HepG2 (cell line): Measurements from ENCODE around the gene DENND1C.

ENCODE experiments used
- AGO1 ChIP-seq: fragments of 200-400 bp; formaldehyde crosslinking; IDR thresholded peaks from 2 replicates; pipeline ENCODE4 v1.6.1; 2017; ENCODE audit warnings: mild to moderate bottlenecking, low read depth, low read length, moderate library complexity; ENCODE audit not compliant: poor library complexity, severe bottlenecking
- CEBPB ChIP-seq: IDR thresholded peaks from 2 replicates; pipeline ENCODE4 v1.6.1; 2011; ENCODE audit warnings: low read depth, low read length, improper control_type of control experiment, borderline replicate concordance
- GABPA ChIP-seq, 2 experiments: IDR thresholded peaks; 2 replicates each; pipeline ENCODE4 v1.6.1; 2011 to 2016; ENCODE audit warnings: low read depth in 2 of 2, low read length in 1 of 2, missing biosample characterization in 1 of 2, missing genetic modification characterization in 1 of 2
- HCFC1 ChIP-seq: fragments of 150-350 bp; IDR thresholded peaks from 2 replicates; pipeline ENCODE4 v1.6.1; 2014; ENCODE audit warnings: low read depth, low read length
- MAZ ChIP-seq, 2 experiments: sonication (generic) in 1 of 2; formaldehyde crosslinking in 1 of 2; IDR thresholded peaks; 2 replicates each; pipeline versions ENCODE4 v1.5.0 to v1.6.1; 2012 to 2020; ENCODE audit warnings: low read depth in 2 of 2, mild to moderate bottlenecking in 2 of 2, borderline replicate concordance in 1 of 2, improper control_type of control experiment in 1 of 2, low read length in 1 of 2, missing genetic modification reagents in 1 of 2, moderate library complexity in 1 of 2
- THYN1 ChIP-seq: sonication (generic); formaldehyde crosslinking; IDR thresholded peaks from 2 replicates; pipeline ENCODE4 v1.8.1; 2023; ENCODE audit warnings: low read depth, mild to moderate bottlenecking, moderate library complexity, missing genetic modification reagents, borderline replicate concordance
- ZBTB3 ChIP-seq: sonication (generic); formaldehyde crosslinking; IDR thresholded peaks from 2 replicates; pipeline ENCODE4 v1.4.0; 2020; ENCODE audit warnings: low read depth, mild to moderate bottlenecking, moderate library complexity, missing genetic modification reagents, borderline replicate concordance
- ZNF441 ChIP-seq: sonication (generic); formaldehyde crosslinking; IDR thresholded peaks from 2 replicates; pipeline ENCODE4 v1.7.0; 2021; ENCODE audit warnings: missing genetic modification reagents, borderline replicate concordance
- ZNF773 ChIP-seq: sonication (generic); formaldehyde crosslinking; IDR thresholded peaks from 2 replicates; pipeline ENCODE4 v1.4.0; 2020; ENCODE audit warnings: missing genetic modification reagents, borderline replicate concordance
- TF ChIP-seq, protein P1 (sequence below), 2 experiments: sonication (generic) in 1 of 2; formaldehyde crosslinking in 1 of 2; IDR thresholded peaks; 2 replicates each; pipeline versions ENCODE4 v1.5.1 to v1.6.1; 2011 to 2020; ENCODE audit warnings: borderline replicate concordance in 1 of 2, low read depth in 1 of 2, low read length in 1 of 2, mild to moderate bottlenecking in 1 of 2, missing genetic modification reagents in 1 of 2, moderate library complexity in 1 of 2
- TF ChIP-seq, protein P2 (sequence below): sonication (generic); formaldehyde crosslinking; IDR thresholded peaks from 2 replicates; pipeline ENCODE4 v1.8.1; 2023; ENCODE audit warnings: mild to moderate bottlenecking, missing genetic modification reagents
- TF ChIP-seq, protein P3 (sequence below), 2 experiments: IDR thresholded peaks; 2 replicates each; pipeline ENCODE4 v1.6.1; 2011 to 2012; ENCODE audit warnings: low read length in 2 of 2, borderline replicate concordance in 1 of 2, low read depth in 1 of 2, mild to moderate bottlenecking in 1 of 2, moderate library complexity in 1 of 2
- TF ChIP-seq, protein P4 (sequence below): sonication (generic); formaldehyde crosslinking; IDR thresholded peaks from 2 replicates; pipeline ENCODE4 v1.5.0; 2020; ENCODE audit warnings: mild to moderate bottlenecking, missing genetic modification reagents, moderate library complexity
- TF ChIP-seq, protein P5 (sequence below): conservative IDR thresholded peaks from 2 replicates; pipeline ENCODE4 v1.6.1; 2018; ENCODE audit warnings: missing genetic modification reagents

DNA sequence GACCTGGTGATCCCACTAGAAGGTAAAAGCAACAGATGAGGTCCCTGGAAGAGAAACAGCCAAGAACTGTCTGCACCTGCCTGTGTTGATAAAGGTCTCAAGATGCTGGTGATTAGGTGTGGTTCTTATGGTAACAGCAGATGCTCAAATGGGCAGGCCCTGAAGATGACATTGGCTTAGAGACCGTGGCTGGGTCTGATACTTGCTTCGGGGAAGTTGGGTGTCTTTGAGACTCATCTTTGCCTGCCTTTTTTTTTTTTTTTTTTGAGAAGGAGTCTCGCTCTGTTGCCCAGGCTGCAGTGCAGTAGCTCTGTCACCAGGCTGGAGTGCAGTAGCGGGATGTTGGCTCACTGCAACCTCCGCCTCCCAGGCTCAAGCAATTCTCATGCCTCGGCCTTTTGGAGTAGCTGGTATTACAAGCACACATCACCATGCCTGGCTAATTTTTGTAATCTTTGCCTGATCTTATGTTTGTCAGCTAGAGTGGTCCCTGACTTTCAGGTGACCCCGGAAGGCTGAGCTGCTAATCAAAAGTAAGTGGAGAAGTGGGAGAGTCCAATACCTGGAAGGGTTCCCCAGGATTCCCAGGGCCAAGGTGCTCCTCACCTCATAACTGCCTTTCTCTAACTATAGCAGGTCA, 29.9 kb downstream of the DENND1C start:
- no peak for TF ChIP-seq ZNF773
- TF ChIP-seq MAZ (IDR thresholded peaks at IDR 0.05; ENCODE audit: borderline replicate concordance, low read depth, low read length): no peak
- no peak for TF ChIP-seq MAZ (CRISPR knock-in tag; IDR thresholded peaks at IDR 0.05; ENCODE audit: low read depth)
- TF ChIP-seq, protein P1, sequence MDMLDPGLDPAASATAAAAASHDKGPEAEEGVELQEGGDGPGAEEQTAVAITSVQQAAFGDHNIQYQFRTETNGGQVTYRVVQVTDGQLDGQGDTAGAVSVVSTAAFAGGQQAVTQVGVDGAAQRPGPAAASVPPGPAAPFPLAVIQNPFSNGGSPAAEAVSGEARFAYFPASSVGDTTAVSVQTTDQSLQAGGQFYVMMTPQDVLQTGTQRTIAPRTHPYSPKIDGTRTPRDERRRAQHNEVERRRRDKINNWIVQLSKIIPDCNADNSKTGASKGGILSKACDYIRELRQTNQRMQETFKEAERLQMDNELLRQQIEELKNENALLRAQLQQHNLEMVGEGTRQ (IDR thresholded peaks at IDR 0.05; ENCODE audit: low read depth, low read length): no peak
- TF ChIP-seq, protein P1 (CRISPR knock-in tag; IDR thresholded peaks at IDR 0.05; ENCODE audit: borderline replicate concordance): no peak
- TF ChIP-seq, protein P2, sequence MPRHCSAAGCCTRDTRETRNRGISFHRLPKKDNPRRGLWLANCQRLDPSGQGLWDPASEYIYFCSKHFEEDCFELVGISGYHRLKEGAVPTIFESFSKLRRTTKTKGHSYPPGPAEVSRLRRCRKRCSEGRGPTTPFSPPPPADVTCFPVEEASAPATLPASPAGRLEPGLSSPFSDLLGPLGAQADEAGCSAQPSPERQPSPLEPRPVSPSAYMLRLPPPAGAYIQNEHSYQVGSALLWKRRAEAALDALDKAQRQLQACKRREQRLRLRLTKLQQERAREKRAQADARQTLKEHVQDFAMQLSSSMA: no peak
- TF ChIP-seq, protein P3, sequence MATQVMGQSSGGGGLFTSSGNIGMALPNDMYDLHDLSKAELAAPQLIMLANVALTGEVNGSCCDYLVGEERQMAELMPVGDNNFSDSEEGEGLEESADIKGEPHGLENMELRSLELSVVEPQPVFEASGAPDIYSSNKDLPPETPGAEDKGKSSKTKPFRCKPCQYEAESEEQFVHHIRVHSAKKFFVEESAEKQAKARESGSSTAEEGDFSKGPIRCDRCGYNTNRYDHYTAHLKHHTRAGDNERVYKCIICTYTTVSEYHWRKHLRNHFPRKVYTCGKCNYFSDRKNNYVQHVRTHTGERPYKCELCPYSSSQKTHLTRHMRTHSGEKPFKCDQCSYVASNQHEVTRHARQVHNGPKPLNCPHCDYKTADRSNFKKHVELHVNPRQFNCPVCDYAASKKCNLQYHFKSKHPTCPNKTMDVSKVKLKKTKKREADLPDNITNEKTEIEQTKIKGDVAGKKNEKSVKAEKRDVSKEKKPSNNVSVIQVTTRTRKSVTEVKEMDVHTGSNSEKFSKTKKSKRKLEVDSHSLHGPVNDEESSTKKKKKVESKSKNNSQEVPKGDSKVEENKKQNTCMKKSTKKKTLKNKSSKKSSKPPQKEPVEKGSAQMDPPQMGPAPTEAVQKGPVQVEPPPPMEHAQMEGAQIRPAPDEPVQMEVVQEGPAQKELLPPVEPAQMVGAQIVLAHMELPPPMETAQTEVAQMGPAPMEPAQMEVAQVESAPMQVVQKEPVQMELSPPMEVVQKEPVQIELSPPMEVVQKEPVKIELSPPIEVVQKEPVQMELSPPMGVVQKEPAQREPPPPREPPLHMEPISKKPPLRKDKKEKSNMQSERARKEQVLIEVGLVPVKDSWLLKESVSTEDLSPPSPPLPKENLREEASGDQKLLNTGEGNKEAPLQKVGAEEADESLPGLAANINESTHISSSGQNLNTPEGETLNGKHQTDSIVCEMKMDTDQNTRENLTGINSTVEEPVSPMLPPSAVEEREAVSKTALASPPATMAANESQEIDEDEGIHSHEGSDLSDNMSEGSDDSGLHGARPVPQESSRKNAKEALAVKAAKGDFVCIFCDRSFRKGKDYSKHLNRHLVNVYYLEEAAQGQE (IDR thresholded peaks at IDR 0.05; ENCODE audit: borderline replicate concordance in 1 of 2, low read depth in 1 of 2, low read length in 2 of 2): no peak
- no peak for TF ChIP-seq GABPA (IDR thresholded peaks at IDR 0.05; ENCODE audit: low read depth, low read length)
- TF ChIP-seq GABPA (CRISPR knock-in tag; IDR thresholded peaks at IDR 0.05; ENCODE audit: low read depth): no peak
- TF ChIP-seq, protein P4, sequence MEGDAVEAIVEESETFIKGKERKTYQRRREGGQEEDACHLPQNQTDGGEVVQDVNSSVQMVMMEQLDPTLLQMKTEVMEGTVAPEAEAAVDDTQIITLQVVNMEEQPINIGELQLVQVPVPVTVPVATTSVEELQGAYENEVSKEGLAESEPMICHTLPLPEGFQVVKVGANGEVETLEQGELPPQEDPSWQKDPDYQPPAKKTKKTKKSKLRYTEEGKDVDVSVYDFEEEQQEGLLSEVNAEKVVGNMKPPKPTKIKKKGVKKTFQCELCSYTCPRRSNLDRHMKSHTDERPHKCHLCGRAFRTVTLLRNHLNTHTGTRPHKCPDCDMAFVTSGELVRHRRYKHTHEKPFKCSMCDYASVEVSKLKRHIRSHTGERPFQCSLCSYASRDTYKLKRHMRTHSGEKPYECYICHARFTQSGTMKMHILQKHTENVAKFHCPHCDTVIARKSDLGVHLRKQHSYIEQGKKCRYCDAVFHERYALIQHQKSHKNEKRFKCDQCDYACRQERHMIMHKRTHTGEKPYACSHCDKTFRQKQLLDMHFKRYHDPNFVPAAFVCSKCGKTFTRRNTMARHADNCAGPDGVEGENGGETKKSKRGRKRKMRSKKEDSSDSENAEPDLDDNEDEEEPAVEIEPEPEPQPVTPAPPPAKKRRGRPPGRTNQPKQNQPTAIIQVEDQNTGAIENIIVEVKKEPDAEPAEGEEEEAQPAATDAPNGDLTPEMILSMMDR (CRISPR knock-in tag): no peak
- no peak for TF ChIP-seq CEBPB
- TF ChIP-seq ZNF441 (CRISPR knock-in tag): no peak
- no peak for TF ChIP-seq THYN1 (CRISPR knock-in tag)
- TF ChIP-seq, protein P5, sequence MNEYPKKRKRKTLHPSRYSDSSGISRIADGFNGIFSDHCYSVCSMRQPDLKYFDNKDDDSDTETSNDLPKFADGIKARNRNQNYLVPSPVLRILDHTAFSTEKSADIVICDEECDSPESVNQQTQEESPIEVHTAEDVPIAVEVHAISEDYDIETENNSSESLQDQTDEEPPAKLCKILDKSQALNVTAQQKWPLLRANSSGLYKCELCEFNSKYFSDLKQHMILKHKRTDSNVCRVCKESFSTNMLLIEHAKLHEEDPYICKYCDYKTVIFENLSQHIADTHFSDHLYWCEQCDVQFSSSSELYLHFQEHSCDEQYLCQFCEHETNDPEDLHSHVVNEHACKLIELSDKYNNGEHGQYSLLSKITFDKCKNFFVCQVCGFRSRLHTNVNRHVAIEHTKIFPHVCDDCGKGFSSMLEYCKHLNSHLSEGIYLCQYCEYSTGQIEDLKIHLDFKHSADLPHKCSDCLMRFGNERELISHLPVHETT (CRISPR knock-in tag): no peak
- no peak for TF ChIP-seq ZBTB3
- no peak for TF ChIP-seq AGO1
- TF ChIP-seq HCFC1: no peak
